Head of caudate nucleus (tissue), 42 donors: ENCODE data around the gene ROMO1.
A peak's percentile ranks its signal among the peaks of the same experiment; 100 is the strongest.

Source experiments
- DNase-seq, 42 donors: peaks; one replicate each; pipeline versions ENCODE4 v3.0.0 to v3.0.0-alpha.2; 2020 to 2021; ENCODE audit warnings: mixed read lengths in 7 of 42
- intact Hi-C: fragments of 100-400 bp; cut with DNase I; formaldehyde crosslinking; loops from one replicate; pipeline ENCODE4 v1.15.0; 2022

ROMO1 gene

DNA sequence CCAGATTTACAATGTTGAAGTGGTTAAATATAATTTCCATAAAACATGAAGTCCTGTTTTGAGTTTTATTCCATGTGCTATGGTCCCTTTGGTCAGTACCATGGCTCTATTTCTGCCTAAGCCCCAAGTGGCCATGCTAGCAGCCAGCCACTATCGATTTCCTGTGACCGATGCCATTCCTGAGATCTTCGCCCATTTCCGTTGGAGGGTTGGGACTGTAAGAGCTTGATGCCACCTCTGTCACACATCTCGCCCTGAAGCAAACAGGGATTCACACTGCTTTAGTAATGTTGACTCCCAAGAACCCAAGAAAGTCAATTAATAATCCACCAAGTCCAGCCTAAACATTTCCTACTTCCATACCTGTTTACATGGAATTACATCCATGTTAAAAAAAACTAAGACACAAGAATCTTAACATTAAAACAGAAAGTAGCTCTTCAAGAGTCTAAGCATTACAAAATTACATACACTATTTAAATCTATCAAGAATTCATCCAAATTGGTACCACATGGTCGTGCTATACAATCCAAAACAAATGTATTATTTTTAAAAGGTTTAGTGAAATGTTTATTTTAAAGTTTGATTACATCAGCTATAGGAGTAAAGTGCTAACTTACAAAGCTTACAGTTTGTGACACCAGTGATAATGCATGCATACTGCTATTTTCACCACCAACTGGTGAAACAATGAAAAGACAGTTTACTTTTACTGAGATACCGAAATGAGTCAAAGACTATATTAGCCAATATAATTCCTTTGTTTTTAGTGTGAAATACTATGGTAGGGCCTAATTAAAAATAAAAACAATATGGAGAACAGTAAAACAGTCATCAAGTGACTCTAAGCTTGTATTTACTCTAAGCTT lies 40.3 kb downstream of the ROMO1 start:
- intact Hi-C loops: loop anchor here (5.0 to 10.0 kb wide), 4 partner anchors 33 to 205 kb away; partner anchors contain the start of genes CPNE1, PHF20 and RBM12
- DNase-seq: no peak

DNA sequence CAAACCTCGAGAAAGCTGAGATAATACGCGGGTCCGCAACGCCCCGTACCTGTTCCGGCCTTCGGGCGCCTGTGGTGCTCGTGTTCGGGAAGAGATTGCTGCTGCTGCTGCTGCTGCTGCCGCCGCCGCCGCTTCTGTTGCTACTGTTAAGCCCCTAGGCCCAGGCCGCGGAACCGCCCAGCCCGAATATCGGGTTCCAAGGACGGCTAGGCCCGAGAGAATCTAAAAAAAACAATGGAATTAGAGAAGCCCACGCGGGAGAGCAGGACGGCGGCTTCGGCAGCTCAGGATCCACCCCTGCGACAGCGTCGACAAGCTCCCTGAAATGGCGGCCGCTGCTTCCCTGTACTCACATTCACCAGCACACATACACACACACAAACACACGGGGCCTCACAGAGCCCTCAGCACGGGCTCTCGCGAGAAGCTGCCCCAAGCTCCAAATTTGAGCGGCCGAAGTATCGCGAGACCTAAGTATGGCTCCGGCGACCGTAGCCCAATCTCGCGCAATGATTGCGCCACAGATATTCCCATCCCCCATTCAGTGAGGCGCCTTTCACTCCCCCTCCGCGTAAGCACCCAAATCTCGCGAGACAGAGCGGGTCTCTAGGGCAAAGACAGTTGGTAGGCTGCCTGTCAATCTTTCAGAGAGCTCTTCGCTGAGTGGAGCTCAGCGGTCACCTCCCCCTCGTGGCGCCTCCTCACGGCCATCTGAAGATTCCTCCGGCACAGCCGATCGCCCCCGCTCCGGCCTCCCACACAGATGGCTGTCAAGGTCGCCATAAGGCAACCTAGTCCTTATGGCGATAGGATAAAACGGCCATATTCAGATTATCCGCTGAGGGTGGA lies 42.9 kb downstream of the ROMO1 start, which contains the start of gene RBM39:
Gene RBM39 (minus strand): TSS at position 369 of the 849 bp plus-strand sequence. CDS start 1,386 bp downstream, outside the sequence.
- intact Hi-C loops: loop anchor here (5.0 to 10.0 kb wide), 2 partner anchors 80 to 203 kb away; partner anchors contain the start of genes CPNE1 and RBM12
- peak; percentile 96 to 100 (median 99) for DNase-seq

DNA sequence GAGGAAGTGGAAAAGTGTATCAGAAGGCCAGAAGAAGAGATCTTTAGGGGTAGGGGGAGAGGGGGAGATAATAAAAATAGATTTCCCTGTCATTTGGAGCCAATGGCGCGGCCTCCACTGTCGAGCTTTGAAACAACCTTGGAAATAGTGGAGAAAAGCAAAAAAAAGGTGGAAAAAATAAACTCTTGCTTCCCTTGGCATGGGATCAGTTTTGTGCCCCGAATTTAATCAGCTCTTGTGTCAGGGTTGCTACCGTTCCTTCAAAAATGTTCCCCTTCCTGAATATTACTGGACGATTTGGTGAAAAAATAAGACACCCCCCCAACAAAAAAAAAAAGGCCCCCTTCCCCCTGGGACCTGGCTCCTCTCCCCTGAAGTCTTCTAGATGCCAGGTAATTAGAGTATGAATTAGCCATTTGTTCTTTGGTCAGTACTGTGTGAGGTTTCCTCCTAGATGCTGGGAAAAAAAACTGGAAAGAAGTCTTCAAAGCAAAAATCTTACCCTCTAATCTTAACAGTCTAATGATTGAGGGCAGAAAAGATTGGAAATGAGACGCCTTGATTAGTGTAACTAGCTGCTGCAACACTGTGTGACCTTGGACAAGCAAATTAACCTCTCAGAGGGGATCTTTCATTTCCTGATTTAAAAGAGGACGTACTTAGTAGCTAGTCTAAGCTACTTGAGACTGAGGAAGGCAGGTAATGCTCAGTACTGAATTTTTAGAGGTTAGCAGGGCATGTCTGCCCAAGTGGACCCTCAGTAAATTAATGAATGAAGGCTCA lies 43.7 kb downstream of the ROMO1 start:
- DNase-seq: peak in 3 of 42 donors; percentile 10 to 28 (median 12)

DNA sequence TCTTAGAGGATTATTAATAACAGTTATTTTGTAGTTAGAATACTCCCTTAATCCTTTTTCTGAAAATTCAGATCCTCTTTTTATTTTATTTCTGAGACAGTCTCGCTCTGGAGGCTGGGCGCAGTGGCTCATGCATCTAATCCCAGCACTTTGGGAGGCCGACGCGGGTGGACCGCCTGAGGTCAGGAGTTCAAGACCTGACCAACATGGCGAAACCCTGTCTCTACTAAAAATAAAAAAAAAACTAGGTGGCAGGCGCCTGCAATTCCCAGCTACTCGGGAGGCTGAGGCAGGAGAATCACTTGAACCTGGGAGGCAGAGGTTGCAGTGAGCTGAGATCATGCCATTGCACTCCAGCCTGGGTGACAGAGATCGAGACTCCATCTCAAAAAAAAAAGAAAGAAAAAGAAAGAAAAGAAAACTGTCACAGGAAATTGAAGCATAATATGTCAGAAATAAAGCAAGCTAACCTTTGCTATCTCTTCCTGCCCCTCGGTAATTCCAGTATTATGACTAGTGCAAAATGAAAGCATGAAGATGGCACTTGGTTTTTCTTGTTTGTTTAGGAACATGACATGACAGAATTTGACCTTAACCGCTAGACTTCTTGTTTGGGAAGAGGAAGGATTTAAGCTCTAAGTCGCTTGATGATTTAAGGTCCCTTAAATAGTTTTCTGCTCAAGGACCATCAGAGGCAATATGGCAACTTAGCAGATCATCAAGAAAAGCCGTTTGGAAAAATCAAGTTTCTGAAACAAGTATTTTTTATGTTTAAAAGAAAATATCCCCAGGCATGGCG lies 44.7 kb downstream of the ROMO1 start:
- DNase-seq: peak in 1 of 42 donors; percentile 43
- intact Hi-C loops: loop anchor here (5.0 to 10.0 kb wide), 2 partner anchors 82 to 201 kb away; partner anchors contain the start of genes CPNE1 and RBM12

More for the DNA sequence above, 43.7 kb downstream of the ROMO1 start:
- intact Hi-C loops: loop anchor here (5.0 to 10.0 kb wide), 2 partner anchors 81 to 202 kb away; partner anchors contain the start of genes CPNE1 and RBM12

DNA sequence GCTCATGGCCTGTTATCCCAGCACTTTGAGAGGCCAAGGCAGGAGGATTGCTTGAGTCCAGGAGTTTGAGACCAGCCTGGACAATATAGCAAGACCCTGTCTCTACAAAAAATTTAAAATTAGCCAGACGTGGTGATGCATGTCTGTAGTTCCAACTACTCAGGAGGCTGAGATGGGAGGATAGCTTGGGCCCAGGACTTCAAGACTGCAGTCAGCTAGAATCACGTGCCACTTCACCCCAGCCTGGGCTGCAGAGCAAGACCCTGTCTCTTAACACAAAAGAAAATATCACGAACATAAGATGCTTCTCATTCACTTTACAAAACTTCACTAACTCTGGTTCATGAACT lies 45.3 kb downstream of the ROMO1 start:
- intact Hi-C loops: loop anchor here (5.0 to 10.0 kb wide), 2 partner anchors 82 to 200 kb away; partner anchors contain the start of genes CPNE1 and RBM12
- peak in 1 of 42 donors; percentile 34 for DNase-seq
